ENCODE measurements around the gene SNAP29. TPM values are rescaled to one million over a fixed set of nuclear protein-coding genes. Genes with fewer than 3 reads are reported as not detected.
A peak's percentile ranks its signal among the peaks of the same experiment; 100 is the strongest.

Gene SNAP29
- total and polyA plus RNA-seq, 9 of the 15 experiments (the other 6 are each of a cell fraction or from before 2014, with no cell fraction given) = 19.5 to 250 (median 75.9) TPM

DNA sequence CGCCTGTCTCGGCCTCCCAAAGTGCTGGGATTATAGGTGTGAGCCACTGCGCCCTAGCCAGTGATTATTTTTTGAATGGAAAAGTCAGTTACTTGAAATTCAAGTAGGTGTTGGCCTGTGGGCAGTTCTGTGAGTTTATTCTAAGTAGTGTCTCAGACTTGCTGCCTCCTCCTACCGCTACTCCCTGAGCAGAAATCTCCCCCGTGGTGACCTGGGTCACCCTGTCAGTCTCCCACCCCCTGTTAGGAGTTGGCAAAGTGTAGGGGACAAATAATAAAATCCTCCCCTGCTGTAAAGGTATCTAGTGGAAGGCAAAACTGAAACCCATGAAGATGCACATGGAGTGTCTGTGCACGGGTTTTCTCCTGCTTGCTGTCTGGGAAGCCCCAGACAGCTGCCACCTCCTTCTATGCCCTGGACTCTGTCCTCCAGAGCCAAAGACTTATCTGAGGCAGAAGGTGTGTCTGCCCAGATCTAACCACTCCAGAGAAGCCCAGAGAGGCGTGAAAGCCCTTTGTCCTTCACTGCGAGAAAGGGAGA, 26.3 kb downstream of the SNAP29 start (continued):
- TF ChIP-seq THRB (CRISPR knock-in tag; conservative IDR thresholded peaks at IDR 0.05) = peak; percentile 27; the same call in 1 of the 2 replicates
- no peak for TF ChIP-seq CBX8 (IDR thresholded peaks at IDR 0.05; ENCODE audit: borderline replicate concordance, extremely low read depth, low read depth, low read length, poor library complexity, severe bottlenecking)
- TF ChIP-seq GTF2B (IDR thresholded peaks at IDR 0.05; ENCODE audit: extremely low read depth, insufficient read length) = no peak
- no peak for TF ChIP-seq BACH1 (tag; IDR thresholded peaks at IDR 0.05)
- no peak for TF ChIP-seq EZH2 (IDR thresholded peaks at IDR 0.05; ENCODE audit: borderline replicate concordance, low read depth, low read length)
- TF ChIP-seq ZBTB1 (CRISPR knock-in tag; IDR thresholded peaks at IDR 0.05; ENCODE audit: borderline replicate concordance, low read depth) = 0 out of 2 replicates have a peak, but pooled peaks have one; percentile 39
- no peak for TF ChIP-seq ZNF561 (CRISPR knock-in tag; conservative IDR thresholded peaks at IDR 0.05)
- no peak for TF ChIP-seq NCOA1 (IDR thresholded peaks at IDR 0.05; ENCODE audit: low read depth)
- no peak for TF ChIP-seq GTF3C2 (IDR thresholded peaks at IDR 0.05; ENCODE audit: borderline replicate concordance, extremely low read depth, insufficient read length)
- no peak for TF ChIP-seq FOSL1 (tag; conservative IDR thresholded peaks at IDR 0.05)
- no peak for TF ChIP-seq ZEB2 (IDR thresholded peaks at IDR 0.05)
- TF ChIP-seq ZMIZ1 (IDR thresholded peaks at IDR 0.05; ENCODE audit: low read depth in 2 of 2, low read length in 2 of 2) = no peak
- no peak; a peak in 1 of 4 replicates for TF ChIP-seq MLX (CRISPR knock-in tag; conservative IDR thresholded peaks at IDR 0.05)
- TF ChIP-seq, protein P1, sequence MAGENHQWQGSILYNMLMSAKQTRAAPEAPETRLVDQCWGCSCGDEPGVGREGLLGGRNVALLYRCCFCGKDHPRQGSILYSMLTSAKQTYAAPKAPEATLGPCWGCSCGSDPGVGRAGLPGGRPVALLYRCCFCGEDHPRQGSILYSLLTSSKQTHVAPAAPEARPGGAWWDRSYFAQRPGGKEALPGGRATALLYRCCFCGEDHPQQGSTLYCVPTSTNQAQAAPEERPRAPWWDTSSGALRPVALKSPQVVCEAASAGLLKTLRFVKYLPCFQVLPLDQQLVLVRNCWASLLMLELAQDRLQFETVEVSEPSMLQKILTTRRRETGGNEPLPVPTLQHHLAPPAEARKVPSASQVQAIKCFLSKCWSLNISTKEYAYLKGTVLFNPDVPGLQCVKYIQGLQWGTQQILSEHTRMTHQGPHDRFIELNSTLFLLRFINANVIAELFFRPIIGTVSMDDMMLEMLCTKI (IDR thresholded peaks at IDR 0.05; ENCODE audit: partially characterized antibody) = no peak
